ENCODE measurements around the gene AMELY. TPM values are rescaled to one million over a fixed set of nuclear protein-coding genes. Genes with fewer than 3 reads are reported as not detected.
"Not testable (repeated sequence)": the region's sequence is repeated elsewhere in the genome, so short reads cannot be mapped to it uniquely, and the experiment has no call there.

AMELY gene
- total RNA-seq, 2 donors from 2014 or later: not detected

- Histone ChIP-seq H3K9me3 (no peaks in the 10 kb centered on the region), H3K4me3 (no peak overlapping the region), H3K4me1 (no peaks in the 10 kb centered on the region), H3K27ac (no peak overlapping the region), H3K27me3 (no peaks in the 10 kb centered on the region), H3K36me3 (replicated peaks in 1 of 2; ENCODE audit: insufficient read depth in 1 of 2, low read depth in 2 of 2) (no peaks in the 10 kb centered on the region)
- 0% methylated on average over 1 of the region's 1 CpG for WGBS, 2 donors
- intact Hi-C loops (cut with DNase I): no loop called here
- no peak for TF ChIP-seq POLR2A (IDR thresholded peaks at IDR 0.05)
- TF ChIP-seq, protein P1, sequence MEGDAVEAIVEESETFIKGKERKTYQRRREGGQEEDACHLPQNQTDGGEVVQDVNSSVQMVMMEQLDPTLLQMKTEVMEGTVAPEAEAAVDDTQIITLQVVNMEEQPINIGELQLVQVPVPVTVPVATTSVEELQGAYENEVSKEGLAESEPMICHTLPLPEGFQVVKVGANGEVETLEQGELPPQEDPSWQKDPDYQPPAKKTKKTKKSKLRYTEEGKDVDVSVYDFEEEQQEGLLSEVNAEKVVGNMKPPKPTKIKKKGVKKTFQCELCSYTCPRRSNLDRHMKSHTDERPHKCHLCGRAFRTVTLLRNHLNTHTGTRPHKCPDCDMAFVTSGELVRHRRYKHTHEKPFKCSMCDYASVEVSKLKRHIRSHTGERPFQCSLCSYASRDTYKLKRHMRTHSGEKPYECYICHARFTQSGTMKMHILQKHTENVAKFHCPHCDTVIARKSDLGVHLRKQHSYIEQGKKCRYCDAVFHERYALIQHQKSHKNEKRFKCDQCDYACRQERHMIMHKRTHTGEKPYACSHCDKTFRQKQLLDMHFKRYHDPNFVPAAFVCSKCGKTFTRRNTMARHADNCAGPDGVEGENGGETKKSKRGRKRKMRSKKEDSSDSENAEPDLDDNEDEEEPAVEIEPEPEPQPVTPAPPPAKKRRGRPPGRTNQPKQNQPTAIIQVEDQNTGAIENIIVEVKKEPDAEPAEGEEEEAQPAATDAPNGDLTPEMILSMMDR (IDR thresholded peaks at IDR 0.05): no peak
- no peak for DNase-seq
- no peak for ATAC-seq
These were observed 16.3 kb downstream of the AMELY start for GRCh38 chrY:6895236-6895635.

GRCh38 chrY:6894496-6894895 is 17.1 kb downstream of the AMELY start:
- WGBS, 2 donors: 38 to 75% methylated on average over 3 of the region's 3 CpGs
- intact Hi-C loops (cut with DNase I): no loop called here

GRCh38 chrY:6849384-6849783 is 62.2 kb downstream of the AMELY start:
- TF ChIP-seq, protein P1 (IDR thresholded peaks at IDR 0.05): no peak
- TF ChIP-seq POLR2A (IDR thresholded peaks at IDR 0.05): no peak
- H3K4me1 ChIP-seq: no peaks in the 10 kb centered on the region
- H3K4me3 ChIP-seq: no peak overlapping the region
- intact Hi-C loops (cut with DNase I): no loop called here
- no peaks in the 10 kb centered on the region for H3K9me3 ChIP-seq
- no peak overlapping the region for H3K27ac ChIP-seq
- ATAC-seq: no peak
- no peaks in the 10 kb centered on the region for H3K27me3 ChIP-seq
- no peak for DNase-seq
- H3K36me3 ChIP-seq (replicated peaks in 1 of 2; ENCODE audit: insufficient read depth in 1 of 2, low read depth in 2 of 2): no peaks in the 10 kb centered on the region
- whole genome bisulfite sequencing, 2 donors: 63 to 73% methylated on average over 2 of the region's 2 CpGs

More at GRCh38 chrY:6894496-6894895, 17.1 kb downstream of the AMELY start:
- no peaks in the 10 kb centered on the region for H3K9me3 ChIP-seq
- no peaks in the 10 kb centered on the region for H3K4me1 ChIP-seq
- ATAC-seq (no peak), DNase-seq (no peak)
- no peaks in the 10 kb centered on the region for H3K27me3 ChIP-seq
- H3K36me3 ChIP-seq (replicated peaks in 1 of 2; ENCODE audit: insufficient read depth in 1 of 2, low read depth in 2 of 2): no peaks in the 10 kb centered on the region
- H3K4me3 ChIP-seq: no peak overlapping the region
- no peak overlapping the region for H3K27ac ChIP-seq
- TF ChIP-seq, protein P1 (IDR thresholded peaks at IDR 0.05): no peak

DNA sequence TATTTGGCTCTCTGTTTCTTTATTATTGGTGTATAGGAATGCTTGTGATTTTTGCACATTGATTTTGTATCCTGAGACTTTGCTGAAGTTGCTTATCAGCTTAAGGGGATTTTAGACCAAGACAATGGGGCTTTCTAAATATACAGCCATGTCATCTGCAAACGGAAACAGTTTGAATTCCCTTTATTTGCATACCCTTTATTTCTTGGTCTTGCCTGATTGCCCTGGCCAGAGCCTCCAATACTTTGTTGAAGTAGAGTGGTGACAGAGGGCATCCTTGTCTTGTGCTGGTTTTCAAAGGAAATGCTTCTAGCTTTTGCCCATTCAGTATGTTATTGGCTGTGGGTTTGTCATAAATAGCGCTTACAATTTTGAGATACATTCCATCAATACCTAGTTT is 68.9 kb downstream of the AMELY start:
- H3K4me1 ChIP-seq; intact Hi-C loops (cut with DNase I); ATAC-seq; H3K9me3 ChIP-seq; H3K36me3 ChIP-seq (replicated peaks in 1 of 2; ENCODE audit: insufficient read depth in 1 of 2, low read depth in 2 of 2); DNase-seq; H3K4me3 ChIP-seq; H3K27me3 ChIP-seq; H3K27ac ChIP-seq: not testable (repeated sequence)
- 59 to 68% methylated on average over 2 of the region's 2 CpGs for WGBS, 2 donors

Other genes starting within 250 kb of the AMELY start
- gene TBL1Y, start 1.1 kb downstream of the AMELY start, total RNA-seq: not detected

Data from body of pancreas (tissue), 4 donors.